ENCODE data around the gene SV2C.
"Not testable (repeated sequence)": the region's sequence is repeated elsewhere in the genome, so short reads cannot be mapped to it uniquely, and the experiment has no call there.

Gene SV2C

DNA sequence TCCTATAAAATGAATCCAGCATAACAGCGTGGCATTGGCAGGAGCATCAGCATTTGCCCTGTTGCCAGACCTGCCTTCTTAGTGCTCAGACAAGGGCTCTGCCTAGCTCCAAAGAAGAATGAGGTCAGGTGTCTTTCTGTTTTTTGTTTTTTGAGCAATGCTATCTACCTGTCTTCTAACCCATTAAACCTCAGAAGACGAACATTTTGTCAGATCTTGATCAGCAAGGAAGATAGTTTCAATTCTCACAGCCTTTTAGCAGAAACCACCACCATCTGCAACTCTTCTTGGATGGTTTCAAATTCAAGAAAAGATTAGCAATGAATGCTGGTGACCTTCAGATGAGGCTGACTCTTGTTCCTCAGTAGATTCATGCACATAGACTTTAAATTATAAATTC, 216.4 kb downstream of the SV2C start:
- no peak for DNase-seq (ENCODE audit: low spot score)
- TF ChIP-seq, protein P1, sequence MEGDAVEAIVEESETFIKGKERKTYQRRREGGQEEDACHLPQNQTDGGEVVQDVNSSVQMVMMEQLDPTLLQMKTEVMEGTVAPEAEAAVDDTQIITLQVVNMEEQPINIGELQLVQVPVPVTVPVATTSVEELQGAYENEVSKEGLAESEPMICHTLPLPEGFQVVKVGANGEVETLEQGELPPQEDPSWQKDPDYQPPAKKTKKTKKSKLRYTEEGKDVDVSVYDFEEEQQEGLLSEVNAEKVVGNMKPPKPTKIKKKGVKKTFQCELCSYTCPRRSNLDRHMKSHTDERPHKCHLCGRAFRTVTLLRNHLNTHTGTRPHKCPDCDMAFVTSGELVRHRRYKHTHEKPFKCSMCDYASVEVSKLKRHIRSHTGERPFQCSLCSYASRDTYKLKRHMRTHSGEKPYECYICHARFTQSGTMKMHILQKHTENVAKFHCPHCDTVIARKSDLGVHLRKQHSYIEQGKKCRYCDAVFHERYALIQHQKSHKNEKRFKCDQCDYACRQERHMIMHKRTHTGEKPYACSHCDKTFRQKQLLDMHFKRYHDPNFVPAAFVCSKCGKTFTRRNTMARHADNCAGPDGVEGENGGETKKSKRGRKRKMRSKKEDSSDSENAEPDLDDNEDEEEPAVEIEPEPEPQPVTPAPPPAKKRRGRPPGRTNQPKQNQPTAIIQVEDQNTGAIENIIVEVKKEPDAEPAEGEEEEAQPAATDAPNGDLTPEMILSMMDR (IDR thresholded peaks at IDR 0.05; ENCODE audit: extremely low read depth, missing control alignments), result no peak

DNA sequence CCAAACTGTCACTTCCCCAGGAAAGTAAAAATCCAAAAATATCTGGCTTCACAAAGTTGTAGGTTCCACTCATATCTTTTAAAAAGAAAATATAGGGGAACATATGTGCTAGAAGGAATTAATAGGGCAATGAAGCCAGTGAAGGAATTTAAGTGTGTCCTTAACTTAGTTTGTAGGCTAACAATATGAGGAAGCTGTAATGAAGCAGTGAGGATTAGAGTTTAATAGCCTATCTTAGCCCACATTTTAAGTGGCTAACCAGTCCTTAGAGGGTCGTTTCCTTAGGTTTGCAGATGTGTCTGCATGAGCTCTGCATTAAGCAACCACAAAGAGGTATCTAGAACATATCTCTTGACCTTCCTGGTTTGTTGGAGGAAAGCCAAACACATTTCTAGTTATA, 218.7 kb downstream of the SV2C start:
- DNase-seq (ENCODE audit: low spot score), result not testable (repeated sequence)

DNA sequence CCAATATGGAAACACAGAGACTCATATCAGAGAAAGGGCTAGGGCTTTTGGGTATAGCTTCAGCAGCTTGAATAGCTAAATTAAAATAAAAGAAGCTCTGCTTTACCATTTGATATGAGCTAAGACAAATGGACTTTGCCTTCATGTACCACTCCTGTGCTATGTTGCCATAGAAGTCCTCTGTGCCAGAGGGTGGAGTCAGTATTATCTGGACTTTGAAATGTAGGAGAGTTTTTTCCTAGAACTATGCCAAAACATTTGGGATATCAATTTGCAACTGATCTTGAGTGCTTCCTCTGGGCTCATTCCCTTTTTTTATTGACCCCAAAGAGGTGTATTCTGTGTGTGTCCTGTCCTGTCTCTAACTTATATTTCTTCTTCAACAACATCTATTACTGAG, 219.5 kb downstream of the SV2C start:
- not testable (repeated sequence) for DNase-seq (ENCODE audit: low spot score)

DNA sequence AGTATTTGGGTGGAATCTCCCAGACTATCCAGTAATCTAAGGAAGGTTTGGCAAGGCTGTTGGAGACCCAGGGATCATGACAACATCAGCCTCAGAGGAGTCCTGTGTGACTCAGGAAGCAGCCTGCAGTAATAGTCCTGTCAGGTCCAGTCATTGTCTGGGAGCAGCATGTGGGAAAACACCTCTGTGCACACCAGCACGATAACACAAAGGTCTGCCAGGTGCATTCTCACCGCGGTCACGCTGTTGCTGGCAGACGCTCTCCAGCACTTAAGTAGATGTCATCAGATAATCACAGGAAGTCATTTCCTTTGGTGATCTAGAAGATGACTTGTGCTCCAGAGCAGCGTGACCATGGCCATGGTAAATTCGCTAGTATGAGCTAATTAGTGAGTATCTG, 220.7 kb downstream of the SV2C start:
- TF ChIP-seq, protein P1 (IDR thresholded peaks at IDR 0.05; ENCODE audit: extremely low read depth, missing control alignments), result no peak
- DNase-seq (ENCODE audit: low spot score), result peak; percentile 54

DNA sequence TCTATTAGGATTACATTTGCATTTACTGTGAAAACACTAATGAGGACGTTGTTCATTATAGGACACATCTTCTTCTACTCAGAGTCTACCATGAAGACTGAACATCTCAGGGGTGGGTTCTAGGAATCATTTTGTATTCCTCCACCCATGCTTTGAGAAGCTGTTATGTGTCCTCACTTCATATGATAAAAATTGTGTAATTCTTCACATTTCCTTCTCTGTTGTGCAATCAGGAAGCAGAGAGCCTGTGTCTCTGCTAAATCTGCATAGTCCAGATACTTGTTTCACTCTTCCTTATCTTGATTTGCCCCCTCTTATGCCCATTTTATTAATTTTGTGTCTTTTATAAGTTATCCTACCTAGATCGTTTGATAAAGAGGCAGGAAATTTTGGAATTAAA, 222.1 kb downstream of the SV2C start:
- TF ChIP-seq, protein P1 (IDR thresholded peaks at IDR 0.05; ENCODE audit: extremely low read depth, missing control alignments), result no peak
- no peak for DNase-seq (ENCODE audit: low spot score)

DNA sequence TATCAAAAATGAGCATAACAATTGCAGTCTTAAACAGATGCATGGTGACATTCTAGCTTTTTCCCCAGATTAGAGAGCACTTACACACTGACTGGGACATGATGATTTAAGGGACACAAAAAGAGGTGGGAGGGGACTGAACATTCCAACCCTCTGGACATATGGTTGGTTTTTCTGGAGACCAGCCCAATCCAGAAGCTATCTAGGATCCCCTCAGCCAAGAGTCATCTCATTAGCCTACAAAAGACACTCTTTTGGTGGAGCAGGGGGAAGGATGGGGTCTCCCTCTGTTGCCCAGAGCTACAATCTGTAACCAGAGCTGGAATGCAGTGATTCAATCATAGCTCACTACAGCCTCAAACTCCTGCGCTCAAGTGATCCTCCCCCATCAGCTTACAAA, 222.6 kb downstream of the SV2C start:
- no peak for DNase-seq (ENCODE audit: low spot score)
- TF ChIP-seq, protein P1 (IDR thresholded peaks at IDR 0.05; ENCODE audit: extremely low read depth, missing control alignments), result no peak

DNA sequence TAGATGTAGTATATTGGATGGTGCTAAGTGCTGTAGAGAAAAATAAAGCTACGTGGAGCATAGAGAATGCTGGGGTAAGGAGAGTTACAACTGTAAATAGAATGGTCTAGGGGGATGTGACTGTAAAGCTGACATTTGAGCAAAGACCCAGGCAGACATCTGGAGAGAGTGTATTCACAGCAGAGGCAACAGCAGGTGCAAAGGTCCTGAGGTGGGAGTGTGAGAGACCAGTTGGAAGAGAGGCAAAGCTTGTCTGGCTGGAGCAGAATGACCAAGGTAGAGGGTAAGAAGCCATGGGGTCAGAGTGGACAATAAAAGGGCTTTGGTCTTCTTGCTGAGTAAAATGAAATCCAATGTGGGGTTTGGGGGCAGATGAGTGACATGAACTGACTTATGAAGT, 227.0 kb downstream of the SV2C start:
- TF ChIP-seq, protein P1 (IDR thresholded peaks at IDR 0.05; ENCODE audit: extremely low read depth, missing control alignments), result no peak
- no peak for DNase-seq (ENCODE audit: low spot score)

DNA sequence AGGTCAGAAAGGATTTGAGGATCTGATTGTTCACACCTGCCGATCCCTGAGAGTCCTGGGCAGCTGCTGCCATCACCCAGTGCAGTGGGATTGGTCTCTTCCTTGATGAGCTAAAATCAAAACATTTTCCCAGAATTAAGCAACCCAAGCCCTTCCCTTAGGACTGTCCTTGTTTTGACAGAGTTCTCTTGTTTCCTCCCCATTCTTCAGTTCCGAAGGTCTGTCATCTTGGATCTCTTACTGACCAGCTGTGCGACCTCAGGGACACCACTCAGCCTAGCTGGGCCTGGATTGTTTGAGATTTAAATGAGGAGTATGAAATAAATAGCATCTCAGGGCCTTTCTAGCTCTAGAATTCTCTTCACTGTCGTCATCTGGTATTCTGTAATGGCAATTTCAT, 229.6 kb downstream of the SV2C start:
- no peak for DNase-seq (ENCODE audit: low spot score)
- TF ChIP-seq, protein P1 (IDR thresholded peaks at IDR 0.05; ENCODE audit: extremely low read depth, missing control alignments), result no peak

DNA sequence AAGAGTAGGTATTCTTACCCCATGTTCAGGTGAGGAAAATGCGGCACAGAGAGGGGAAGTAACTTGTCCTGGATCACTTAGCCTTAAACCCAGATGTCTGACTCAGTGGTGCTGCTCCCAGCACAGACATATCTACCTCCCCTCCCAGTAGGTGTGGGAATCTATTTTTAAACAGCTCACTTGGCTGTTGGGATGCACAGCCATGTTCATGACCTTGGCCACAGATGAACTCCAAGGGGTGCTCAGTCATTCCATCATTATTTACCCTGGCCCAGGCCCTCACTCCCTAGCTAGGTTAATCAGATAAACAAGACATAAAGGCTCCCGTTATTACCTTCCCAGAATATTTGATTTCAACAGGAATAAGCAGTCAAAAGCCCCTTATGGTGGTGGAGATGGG, 231.5 kb downstream of the SV2C start:
- TF ChIP-seq, protein P1 (IDR thresholded peaks at IDR 0.05; ENCODE audit: extremely low read depth, missing control alignments), result no peak
- DNase-seq (ENCODE audit: low spot score), result no peak

All from GM20000 (cell line).